IMR-90 (cell line): ENCODE data around the gene ARHGEF3. TPM values are rescaled to one million over a fixed set of nuclear protein-coding genes. Genes with fewer than 3 reads are reported as not detected.

Experiments used
- ATAC-seq: fragments of 200-7000 bp; cut with Tn5 transposase; 2 replicates; pipeline ENCODE4 v1.9.1; 2020; ENCODE audit warnings: low read depth, mild to moderate bottlenecking, moderate library complexity
- BruUV-seq: library from RNA; stranded (reverse); fragments of 400-500 nt; replicated peaks from 2 replicates; lab custom pipeline; 2021; lab: Mats Ljungman, UMichigan
- CTCF ChIA-PET: fragments of 300-600 bp; formaldehyde crosslinking; extraction: SDS; loops from one replicate; lab custom pipeline; 2021; ENCODE audit warnings: antibody characterized with exemption; lab: Yijun Ruan, JAX
- POLR2A ChIA-PET: fragments of 300-600 bp; sonication (Branson Sonifier 250); formaldehyde crosslinking; loops from one replicate; lab custom pipeline; 2022; ENCODE audit warnings: antibody characterized with exemption; ENCODE audit not compliant: unreplicated experiment; lab: Charles Lee
- DNase-seq: peaks from one replicate; pipeline ENCODE4 v3.0.0; 2013
- H2AFZ ChIP-seq: replicated peaks from 2 replicates; pipeline ENCODE3; 2013; ENCODE audit warnings: low read length, mild to moderate bottlenecking; ENCODE audit not compliant: poor library complexity
- H2AK5ac ChIP-seq: 2 replicates; pipeline ENCODE4 v1.6.1; 2013; ENCODE audit warnings: low read depth, low read length, inconsistent platforms
- H2AK9ac ChIP-seq: replicated peaks from 2 replicates; pipeline ENCODE3; 2013; ENCODE audit warnings: mild to moderate bottlenecking, low read depth, low read length, moderate library complexity; ENCODE audit not compliant: poor library complexity
- H2BK120ac ChIP-seq: 2 replicates; pipeline ENCODE4 v1.6.1; 2013; ENCODE audit warnings: low read depth, low read length, inconsistent platforms
- H2BK15ac ChIP-seq: 3 replicates; pipeline ENCODE4 v1.6.1; 2013; ENCODE audit warnings: low read depth, low read length, inconsistent platforms
- H2BK20ac ChIP-seq: 2 replicates; pipeline ENCODE4 v1.6.1; 2013; ENCODE audit warnings: low read depth, mild to moderate bottlenecking, inconsistent platforms, low read length, moderate library complexity
- H2BK5ac ChIP-seq: 2 replicates; pipeline ENCODE4 v1.6.1; 2013; ENCODE audit warnings: mild to moderate bottlenecking, low read depth, low read length, inconsistent platforms; ENCODE audit not compliant: poor library complexity, severe bottlenecking
- H3K14ac ChIP-seq: replicated peaks from 2 replicates; pipeline ENCODE4 v1.6.1; 2013; ENCODE audit warnings: low read depth, low read length, inconsistent platforms
- H3K18ac ChIP-seq: 2 replicates; pipeline ENCODE4 v1.6.1; 2013; ENCODE audit warnings: low read depth, low read length, control low read depth
- H3K23ac ChIP-seq: 2 replicates; pipeline ENCODE4 v1.6.1; 2013; ENCODE audit warnings: low read depth, low read length, inconsistent platforms
- H3K27ac ChIP-seq: 2 replicates; pipeline ENCODE4 v1.5.1; 2013; ENCODE audit warnings: mild to moderate bottlenecking, control low read depth, low read length; ENCODE audit not compliant: insufficient read depth
- H3K27me3 ChIP-seq: 2 replicates; pipeline ENCODE4 v1.6.1; 2013; ENCODE audit warnings: low read length; ENCODE audit not compliant: control insufficient read depth, insufficient read depth
- H3K36me3 ChIP-seq: 2 replicates; pipeline ENCODE4 v1.6.1; 2013; ENCODE audit warnings: low read length, mixed read lengths; ENCODE audit not compliant: control insufficient read depth, insufficient read depth
- H3K4ac ChIP-seq: 2 replicates; pipeline ENCODE4 v1.6.1; 2013; ENCODE audit warnings: low read depth, low read length, inconsistent platforms
- H3K4me1 ChIP-seq: 2 replicates; pipeline ENCODE4 v1.6.1; 2013; ENCODE audit warnings: low read length, mixed read lengths; ENCODE audit not compliant: control insufficient read depth, insufficient read depth
- H3K4me2 ChIP-seq: 2 replicates; pipeline ENCODE4 v1.6.1; 2013; ENCODE audit warnings: low read depth, mild to moderate bottlenecking, control low read depth, low read length, moderate library complexity
- H3K4me3 ChIP-seq: 2 replicates; pipeline ENCODE4 v1.5.1; 2013; ENCODE audit warnings: low read depth, mild to moderate bottlenecking, control low read depth, low read length, moderate library complexity; ENCODE audit not compliant: insufficient read depth
- H3K56ac ChIP-seq: 2 replicates; pipeline ENCODE4 v1.6.1; 2013; ENCODE audit warnings: low read length, inconsistent platforms; ENCODE audit not compliant: insufficient read depth; ENCODE audit errors: extremely low read depth
- H3K79me1 ChIP-seq, 2 experiments: 2 replicates each; pipeline ENCODE4 v1.6.1; 2013; ENCODE audit warnings: low read length in 2 of 2, inconsistent platforms in 1 of 2, low read depth in 1 of 2
- H3K9ac ChIP-seq: 2 replicates; pipeline ENCODE4 v1.6.1; 2013; ENCODE audit warnings: low read depth, low read length, control low read depth
- H3K9me1 ChIP-seq: 2 replicates; pipeline ENCODE4 v1.6.1; 2013; ENCODE audit warnings: low read length, inconsistent platforms; ENCODE audit not compliant: insufficient read depth
- H3K9me3 ChIP-seq: 2 replicates; pipeline ENCODE4 v1.6.1; 2013; ENCODE audit warnings: low read length; ENCODE audit not compliant: control insufficient read depth, insufficient read depth
- H4K20me1 ChIP-seq: 2 replicates; pipeline ENCODE4 v1.6.1; 2013; ENCODE audit warnings: low read length, inconsistent platforms; ENCODE audit not compliant: insufficient read depth
- H4K5ac ChIP-seq: 2 replicates; pipeline ENCODE4 v1.6.1; 2013; ENCODE audit warnings: mild to moderate bottlenecking, low read depth, low read length, control low read depth
- H4K8ac ChIP-seq, 2 experiments: 2 replicates each; pipeline ENCODE4 v1.6.1; 2013; ENCODE audit warnings: low read depth in 2 of 2, low read length in 2 of 2, control low read depth in 1 of 2, inconsistent platforms in 1 of 2
- H4K91ac ChIP-seq: 2 replicates; pipeline ENCODE4 v1.6.1; 2013; ENCODE audit warnings: low read depth, low read length, inconsistent platforms; ENCODE audit not compliant: insufficient read depth
- CEBPB ChIP-seq: IDR thresholded peaks from 2 replicates; pipeline ENCODE4 v1.6.1; 2012; ENCODE audit warnings: low read depth, low read length, improper control_type of control experiment
- CTCF ChIP-seq: conservative IDR thresholded peaks from 2 replicates; pipeline ENCODE4 v1.5.1; 2012; ENCODE audit warnings: mild to moderate bottlenecking, low read depth, low read length, improper control_type of control experiment
- MAZ ChIP-seq: IDR thresholded peaks from 2 replicates; pipeline ENCODE4 v1.6.1; 2012; ENCODE audit warnings: low read depth, mild to moderate bottlenecking, low read length, improper control_type of control experiment, moderate library complexity, borderline replicate concordance
- MXI1 ChIP-seq: IDR thresholded peaks from 2 replicates; pipeline ENCODE4 v1.6.1; 2012; ENCODE audit warnings: low read depth, mild to moderate bottlenecking, low read length, moderate library complexity, borderline replicate concordance
- RAD21 ChIP-seq: IDR thresholded peaks from 2 replicates; pipeline ENCODE4 v1.6.1; 2012; ENCODE audit warnings: low read length, improper control_type of control experiment
- RCOR1 ChIP-seq: IDR thresholded peaks from 2 replicates; pipeline ENCODE4 v1.6.1; 2012; ENCODE audit warnings: mild to moderate bottlenecking, low read length, improper control_type of control experiment; ENCODE audit not compliant: insufficient replicate concordance
- RFX5 ChIP-seq: IDR thresholded peaks from 2 replicates; pipeline ENCODE4 v1.8.0; 2012; ENCODE audit warnings: low read depth, mild to moderate bottlenecking, low read length, moderate library complexity
- SMC3 ChIP-seq: fragments of 150-350 bp; IDR thresholded peaks from 2 replicates; pipeline ENCODE4 v1.6.1; 2016; ENCODE audit warnings: low read depth, mild to moderate bottlenecking, antibody characterized with exemption, low read length, moderate library complexity
- WGBS, 2 experiments: methylation state at CpG; one replicate each; pipeline versions ENCODE4 v1.1.5 to v1.1.7; 2013; ENCODE audit warnings: missing lambda C conversion rate in 2 of 2; ENCODE audit not compliant: insufficient read length in 1 of 2; ENCODE audit errors: extremely low coverage in 2 of 2; 5-methylcytosine and 5-hydroxymethylcytosine counted together
- dilution Hi-C: fragments of 300-500 bp; cut with HindIII; formaldehyde crosslinking; loops from one replicate; pipeline ENCODE4 v1.14.3; 2018; ENCODE audit warnings: low sequenced_read_pairs; ENCODE audit not compliant: unreplicated experiment
- in situ Hi-C: fragments of 300-500 bp; cut with MboI; formaldehyde crosslinking; loops from 3 replicates; pipeline ENCODE4 v1.14.3; 2019; ENCODE audit warnings: low sequenced_read_pairs, inconsistent platforms, mixed read lengths
- intact Hi-C: fragments of 100-400 bp; cut with micrococcal nuclease; formaldehyde crosslinking; loops from 2 replicates; pipeline ENCODE4 v1.10.0; 2022
- polyA plus RNA-seq, 3 experiments: library from polyadenylated mRNA; depleted of rRNA; stranded (reverse); fragments of >200 nt; gene quantifications; 2 replicates each; pipeline ENCODE4 v1.2.3, GENCODE V29; 2012; ENCODE audit warnings: low replicate concordance in 1 of 3
- total RNA-seq: library from RNA; depleted of rRNA; stranded (reverse); fragments of >200 nt; gene quantifications from 2 replicates; pipeline ENCODE4 v1.2.3, GENCODE V29; 2012

The ARHGEF3 gene
- total and polyA plus RNA-seq, 2 of the 4 experiments (the other 2 are of a cell fraction), result 2.1 to 2.3 TPM

- Histone ChIP-seq H2BK120ac (no peak overlapping the region), H3K9ac (no peak overlapping the region), H3K14ac (no peak overlapping the region), H3K4me1 (no peaks in the 10 kb centered on the region), H2BK20ac (no peak overlapping the region), H3K36me3 (no peaks in the 10 kb centered on the region), H4K5ac (no peak overlapping the region), H3K9me1 (no peaks in the 10 kb centered on the region), H3K4me3 (no peak overlapping the region), H3K9me3 (no peaks in the 10 kb centered on the region), H3K27ac (no peak overlapping the region), H3K4me2 (no peak overlapping the region), H4K91ac (no peak overlapping the region), H2AFZ (no peak overlapping the region), H3K18ac (no peak overlapping the region), H2AK9ac (no peak overlapping the region), H2BK15ac (no peak overlapping the region), H2BK5ac (no peak overlapping the region), H2AK5ac (no peak overlapping the region), H4K20me1 (no peaks in the 10 kb centered on the region), H4K8ac (no peak overlapping the region), H3K79me1 (no peaks in the 10 kb centered on the region), H3K56ac (no peak overlapping the region), H3K4ac (no peak overlapping the region), H3K27me3 (peaks cover 1% of the 10 kb centered on the region; the same call in 1 of the 2 replicates), H3K23ac (no peak overlapping the region)
- WGBS, 2 experiments, result 8% methylated on average over 2 of the region's 5 CpGs; no CpG with 5 or more reads in 1 of the 2 experiments
- dilution Hi-C loops (no loop called here), in situ Hi-C loops (loop anchor here (5.0 to 10.0 kb wide), 2 partner anchors 92 to 285 kb away; no protein-coding TSS in a partner anchor), intact Hi-C loops (loop anchor here (1.0 to 10.0 kb wide), 5 partner anchors 80 to 522 kb away; partner anchors contain the start of gene APPL1)
- peak; percentile 88 for ATAC-seq
- CTCF ChIA-PET, result interaction anchor here (1.1 to 4.8 kb wide), 4 partner anchors 96 to 288 kb away, joined by 3 to 29 read pairs (median 10); partner anchors contain the start of gene ARHGEF3
- peak; percentile 76 for DNase-seq
- POLR2A ChIA-PET, result no interaction called here
- TF ChIP-seq MXI1 (no peak), RCOR1 (no peak), CTCF (peak; percentile 95), RFX5 (no peak), SMC3 (peak; percentile 99), CEBPB (no peak), MAZ (no peak), RAD21 (peak; percentile 95)
- no TSS peak for BruUV-seq
Observed at GRCh38 chr3:56702490-56703315, 99.0 kb downstream of the ARHGEF3 start.
